Spleen (tissue), 11 donors: ENCODE data around the gene GRM8. TPM values are rescaled to one million over a fixed set of nuclear protein-coding genes. Genes with fewer than 3 reads are reported as not detected.

Experiments used
- DNase-seq: peaks from one replicate; pipeline ENCODE4 v3.0.0-alpha.2; 2020
- H3K27ac ChIP-seq, 8 donors: fragments of 200-600 bp; sonication (generic) in 7 of 8; 1 replicate in 4 of 8; 2 replicates in 4 of 8; pipeline versions ENCODE4 v1.5.0 to v1.8.0; 2016 to 2021; ENCODE audit warnings: inconsistent platforms in 4 of 8, mild to moderate bottlenecking in 4 of 8, moderate library complexity in 1 of 8
- H3K27me3 ChIP-seq, 7 donors: fragments of 200-600 bp; sonication (generic) in 6 of 7; replicated peaks in 1 of 7; 1 replicate in 4 of 7; 2 replicates in 3 of 7; pipeline versions ENCODE4 v1.5.0 to v1.8.0; 2016 to 2021; ENCODE audit warnings: inconsistent platforms in 3 of 7, mild to moderate bottlenecking in 1 of 7
- H3K36me3 ChIP-seq, 6 donors: fragments of 200-600 bp; sonication (generic) in 5 of 6; 1 replicate in 4 of 6; 2 replicates in 2 of 6; pipeline versions ENCODE4 v1.5.0 to v1.8.0; 2016 to 2021; ENCODE audit warnings: inconsistent platforms in 2 of 6
- H3K4me1 ChIP-seq, 6 donors: fragments of 200-600 bp; sonication (generic) in 5 of 6; 1 replicate in 3 of 6; 2 replicates in 3 of 6; pipeline versions ENCODE4 v1.5.0 to v1.8.0; 2016 to 2021; ENCODE audit warnings: inconsistent platforms in 3 of 6
- H3K4me3 ChIP-seq, 8 donors: fragments of 200-600 bp; sonication (generic) in 7 of 8; 1 replicate in 4 of 8; 2 replicates in 4 of 8; pipeline versions ENCODE4 v1.5.0 to v1.8.0; 2016 to 2021; ENCODE audit warnings: inconsistent platforms in 4 of 8, mild to moderate bottlenecking in 4 of 8, moderate library complexity in 2 of 8
- H3K9me3 ChIP-seq, 8 donors: fragments of 200-600 bp; sonication (generic) in 7 of 8; 1 replicate in 4 of 8; 2 replicates in 4 of 8; pipeline versions ENCODE4 v1.5.0 to v1.8.0; 2016 to 2021; ENCODE audit warnings: inconsistent platforms in 4 of 8
- CTCF ChIP-seq, 11 experiments: fragments of 200-600 bp in 7 of 11; fragments of 450-650 bp in 4 of 11; sonication (generic) in 4 of 11; IDR thresholded peaks in 8 of 11; conservative IDR thresholded peaks in 3 of 11; 1 replicate in 7 of 11; 2 replicates in 4 of 11; pipeline versions ENCODE4 v1.4.0 to v1.8.0; 2016 to 2021; ENCODE audit warnings: antibody characterized with exemption in 11 of 11, inconsistent platforms in 4 of 11, mild to moderate bottlenecking in 1 of 11
- POLR2A ChIP-seq, 3 donors: fragments of 450-650 bp; IDR thresholded peaks; one replicate each; pipeline ENCODE4 v1.5.1; 2017; ENCODE audit warnings: antibody characterized with exemption in 3 of 3, mild to moderate bottlenecking in 1 of 3
- POLR2AphosphoS5 ChIP-seq, 3 donors: sonication (generic); formaldehyde crosslinking; IDR thresholded peaks; one replicate each; pipeline ENCODE4 v1.5.1; 2017; ENCODE audit warnings: antibody characterized with exemption in 3 of 3
- WGBS, 5 donors: extraction: QIAGEN DNeasy Blood & Tissue Kit in 3 of 5; methylation state at CpG; one replicate each; pipeline versions ENCODE4 v1.1.5 to v1.1.7; 2013 to 2018; 5-methylcytosine and 5-hydroxymethylcytosine counted together
- intact Hi-C: fragments of 100-400 bp; cut with DNase I; formaldehyde crosslinking; loops from one replicate; pipeline ENCODE4 v1.15.0; 2023; ENCODE audit warnings: low total_unique reads
- polyA plus RNA-seq, 3 donors: library from polyadenylated mRNA; stranded (reverse); fragments of 200-250 nt; gene quantifications; one replicate each; pipeline ENCODE4 v1.2.1, GENCODE V29; 2013
- total RNA-seq, 7 donors: library from RNA; depleted of rRNA in 3 of 7; stranded (reverse); fragments of >200 nt in 3 of 7; fragmentation: NEBNext Ultra II Directional in 4 of 7; extraction: Animal tissue kit (Norgen Biotek cat#: 25700) in 4 of 7; gene quantifications; one replicate each; pipeline versions ENCODE4 v1.1.0 to v1.2.1, GENCODE V29; 2016 to 2021
- donor health status: healthy with polysubstance abuse.
- donor health status: DM: no; HTN: no; CAD: no; lungs with moderate emphysema.
- donor health status: DM: no; HTN: no; CAD: no.
- donor health status: Bipolar disorder and iron deficiency.
- donor health status: healthy.
- donor health status: DM: no; HTN: no; CAD: no.
- donor health status: DM: yes; HTN: yes; CAD: no.

GRM8 gene
- total and polyA plus RNA-seq, 10 donors = 0.30 to 0.60 TPM; not detected in 8

GRCh38 chr7:127093340-127093739 lies 159.4 kb downstream of the GRM8 start:
- Histone ChIP-seq H3K4me1 (no peaks in the 10 kb centered on the region), H3K4me3 (no peak overlapping the region), H3K9me3 (no peaks in the 10 kb centered on the region), H3K36me3 (no peaks in the 10 kb centered on the region), H3K27me3 (no peaks in the 10 kb centered on the region), H3K27ac (no peak overlapping the region)
- intact Hi-C loops = no loop called here
- DNase-seq = no peak
- TF ChIP-seq CTCF (IDR thresholded peaks at IDR 0.05 in 8 of 11, conservative IDR thresholded peaks at IDR 0.05 in 3 of 11) = no peak
- no peak for TF ChIP-seq POLR2AphosphoS5 (IDR thresholded peaks at IDR 0.05)
- TF ChIP-seq POLR2A (IDR thresholded peaks at IDR 0.05) = no peak
- WGBS, 5 donors = 70 to 83% (median 74%) methylated on average over 4 of the region's 4 CpGs

GRCh38 chr7:127091620-127092019 lies 161.1 kb downstream of the GRM8 start:
- Histone ChIP-seq H3K4me1 (no peaks in the 10 kb centered on the region), H3K36me3 (no peaks in the 10 kb centered on the region), H3K27me3 (no peaks in the 10 kb centered on the region), H3K27ac (no peak overlapping the region), H3K9me3 (no peaks in the 10 kb centered on the region), H3K4me3 (no peak overlapping the region)
- intact Hi-C loops = no loop called here
- DNase-seq = no peak
- WGBS, 5 donors = 91 to 98% (median 94%) methylated on average over 18 of the region's 18 CpGs
- TF ChIP-seq POLR2AphosphoS5 (IDR thresholded peaks at IDR 0.05) (no peak), POLR2A (IDR thresholded peaks at IDR 0.05) (no peak), CTCF (IDR thresholded peaks at IDR 0.05 in 8 of 11, conservative IDR thresholded peaks at IDR 0.05 in 3 of 11) (no peak)

- Histone ChIP-seq H3K27ac (no peak overlapping the region), H3K9me3 (peaks cover 0 to 8% (median 0%) of the 10 kb centered on the region in 8 donors), H3K27me3 (no peaks in the 10 kb centered on the region), H3K4me1 (no peaks in the 10 kb centered on the region), H3K36me3 (no peaks in the 10 kb centered on the region), H3K4me3 (no peak overlapping the region)
- WGBS, 5 donors = 61 to 82% (median 67%) methylated on average over 1 of the region's 1 CpG
- DNase-seq = no peak
- no peak for TF ChIP-seq CTCF (IDR thresholded peaks at IDR 0.05 in 8 of 11, conservative IDR thresholded peaks at IDR 0.05 in 3 of 11)
- no peak for TF ChIP-seq POLR2AphosphoS5 (IDR thresholded peaks at IDR 0.05)
- no peak for TF ChIP-seq POLR2A (IDR thresholded peaks at IDR 0.05)
- intact Hi-C loops = no loop called here
Observed at GRCh38 chr7:127089146-127089545, 163.6 kb downstream of the GRM8 start.

- no peak overlapping the region for H3K27ac ChIP-seq
- DNase-seq = no peak
- H3K4me3 ChIP-seq = no peak overlapping the region
- H3K27me3 ChIP-seq = no peaks in the 10 kb centered on the region
- no peaks in the 10 kb centered on the region for H3K4me1 ChIP-seq
- no peak for TF ChIP-seq CTCF (IDR thresholded peaks at IDR 0.05 in 8 of 11, conservative IDR thresholded peaks at IDR 0.05 in 3 of 11)
- TF ChIP-seq POLR2AphosphoS5 (IDR thresholded peaks at IDR 0.05) = no peak
- no peak for TF ChIP-seq POLR2A (IDR thresholded peaks at IDR 0.05)
- intact Hi-C loops = no loop called here
- peaks cover 0 to 8% (median 0%) of the 10 kb centered on the region in 8 donors for H3K9me3 ChIP-seq
- 65 to 74% (median 72%) methylated on average over 3 of the region's 3 CpGs for WGBS, 5 donors
- no peaks in the 10 kb centered on the region for H3K36me3 ChIP-seq
Observed at GRCh38 chr7:127081539-127081938, 171.2 kb downstream of the GRM8 start.
